ENCODE measurements around the gene SRSF3.
"Not testable (repeated sequence)": the region's sequence is repeated elsewhere in the genome, so short reads cannot be mapped to it uniquely, and the experiment has no call there.

Gene SRSF3

DNA sequence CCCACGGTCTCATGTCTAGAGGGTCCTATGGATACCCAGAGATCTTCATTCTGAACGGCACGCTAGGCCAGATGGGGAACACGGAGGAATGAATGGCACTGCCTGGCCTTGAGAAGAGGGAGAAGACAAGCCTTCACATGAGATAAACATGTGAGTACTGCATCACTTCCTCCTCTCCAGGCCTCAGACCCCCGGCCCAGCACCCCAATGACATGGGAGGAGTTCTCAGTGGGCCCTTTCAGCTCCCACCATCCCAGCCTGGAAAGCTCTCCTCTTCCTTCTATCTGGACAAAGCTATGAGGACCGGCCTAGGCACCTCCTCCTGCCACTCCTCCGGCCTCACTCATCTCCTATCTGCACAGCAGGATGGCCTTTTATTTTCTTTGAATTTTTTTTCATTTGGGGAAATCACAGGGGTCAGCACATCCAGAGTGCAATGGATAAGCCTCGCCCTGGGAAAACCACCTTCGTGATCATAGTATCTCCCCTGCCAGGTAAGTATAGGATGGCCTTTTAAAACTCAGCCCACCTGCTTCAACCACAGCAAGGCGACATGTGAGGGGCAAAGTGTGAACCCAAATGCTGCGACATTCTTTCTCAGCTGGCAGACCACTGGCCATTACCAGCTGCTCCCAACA, 45.1 kb downstream of the SRSF3 start:
- in situ Hi-C loops (cut with HindIII; ENCODE audit: low sequenced_read_pairs): no loop called here

DNA sequence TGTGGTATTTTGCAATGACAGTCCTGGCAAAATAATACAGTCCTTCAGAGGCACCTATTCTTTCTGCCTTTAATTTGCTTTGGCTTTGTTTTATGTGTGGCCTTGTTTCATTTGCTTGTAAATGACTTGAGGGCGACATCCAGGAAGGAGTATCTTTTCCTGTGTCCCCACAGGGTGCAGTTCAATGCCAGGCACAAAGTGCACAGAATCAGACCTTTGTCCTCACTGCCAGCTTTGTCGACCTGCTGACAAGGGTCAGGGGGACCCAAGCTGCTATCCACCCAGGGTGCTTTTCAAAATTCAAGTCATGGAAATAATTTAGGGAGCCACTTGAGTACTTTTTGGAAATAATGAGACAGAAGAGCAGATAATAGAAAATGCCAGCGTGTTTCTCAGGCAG, 47.4 kb downstream of the SRSF3 start:
- in situ Hi-C loops (cut with HindIII; ENCODE audit: low sequenced_read_pairs): no loop called here

DNA sequence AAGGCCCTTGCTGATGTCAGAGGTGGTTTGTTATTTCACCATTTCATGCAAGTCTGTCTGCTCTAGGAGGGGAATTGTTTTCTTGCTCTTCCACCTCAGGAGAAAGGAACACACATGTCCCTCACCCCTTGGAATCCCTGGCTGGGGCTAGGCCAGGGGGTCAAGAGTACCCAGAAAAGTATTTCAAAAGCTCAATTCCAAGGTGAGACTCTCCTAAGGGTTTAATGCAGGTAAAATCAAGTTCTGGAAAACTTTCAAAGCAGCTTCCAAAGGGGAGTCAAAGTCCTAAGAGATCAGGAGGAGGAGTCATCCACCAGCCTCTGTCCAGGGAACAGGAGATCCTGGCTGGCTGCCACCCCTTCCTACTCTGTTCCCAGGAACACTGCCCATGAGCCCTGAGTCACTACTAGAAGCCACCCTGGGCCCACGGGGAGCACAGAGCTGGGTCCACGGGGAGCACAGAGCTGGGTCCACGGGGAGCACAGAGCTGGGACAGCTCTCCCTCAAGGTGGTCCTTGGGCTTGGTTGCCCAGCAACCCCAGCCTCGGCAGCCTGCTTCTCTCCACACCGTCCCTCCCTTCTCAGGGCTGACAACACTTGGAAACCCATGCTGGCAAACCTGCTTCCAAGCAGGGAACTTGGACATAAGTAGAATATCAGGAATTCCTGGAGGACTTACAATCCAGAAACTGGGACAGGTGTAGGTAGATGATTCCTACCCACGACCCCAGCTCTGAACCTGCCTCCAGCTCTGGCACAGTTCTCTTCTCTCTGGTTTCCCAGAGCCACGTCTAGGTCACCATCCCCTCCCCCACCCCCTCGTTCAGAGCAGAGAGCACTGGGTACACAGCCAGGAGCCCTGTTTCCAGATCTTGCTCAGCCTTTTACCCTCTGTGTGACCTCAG, 49.0 kb downstream of the SRSF3 start:
- in situ Hi-C loops (cut with HindIII; ENCODE audit: low sequenced_read_pairs): no loop called here

DNA sequence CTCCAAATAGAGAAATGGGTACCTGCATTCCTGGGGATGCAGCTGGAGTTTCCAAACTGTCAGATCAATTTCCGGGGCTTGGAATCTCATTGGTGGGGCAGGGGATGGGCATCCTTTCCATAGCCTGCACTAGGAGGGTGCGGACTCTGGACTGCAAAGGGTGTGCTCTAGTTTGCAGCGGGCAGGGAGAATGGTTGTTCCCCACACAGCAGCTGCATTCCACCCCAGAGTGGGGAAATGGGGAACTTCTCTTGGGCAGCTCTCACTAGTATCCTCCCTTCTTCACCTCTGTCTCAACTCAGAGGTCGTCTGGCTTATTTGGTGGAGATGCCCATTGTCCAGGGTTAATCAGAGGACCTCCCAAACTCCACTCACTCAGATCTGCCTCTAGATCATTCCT, 49.8 kb downstream of the SRSF3 start:
- in situ Hi-C loops (cut with HindIII; ENCODE audit: low sequenced_read_pairs): no loop called here

DNA sequence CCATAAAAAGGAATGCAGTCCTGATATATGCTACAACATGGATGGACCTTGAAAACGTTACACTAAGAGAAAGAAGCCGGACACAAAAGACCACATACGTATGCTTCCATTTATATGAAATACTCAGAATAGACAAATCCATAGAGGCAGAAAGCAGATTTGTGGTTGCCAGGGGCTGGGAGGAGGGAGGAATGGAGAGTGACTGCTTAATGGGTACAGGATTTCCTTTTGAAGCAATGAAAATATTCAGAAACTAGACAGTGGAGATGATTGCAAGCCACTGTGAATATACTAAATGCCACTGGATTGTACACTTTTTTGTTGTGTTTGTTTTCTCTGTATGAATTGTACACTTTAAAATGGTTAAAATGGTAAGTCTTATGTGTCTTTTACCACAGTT, 54.9 kb downstream of the SRSF3 start:
- in situ Hi-C loops (cut with HindIII; ENCODE audit: low sequenced_read_pairs): no loop called here

DNA sequence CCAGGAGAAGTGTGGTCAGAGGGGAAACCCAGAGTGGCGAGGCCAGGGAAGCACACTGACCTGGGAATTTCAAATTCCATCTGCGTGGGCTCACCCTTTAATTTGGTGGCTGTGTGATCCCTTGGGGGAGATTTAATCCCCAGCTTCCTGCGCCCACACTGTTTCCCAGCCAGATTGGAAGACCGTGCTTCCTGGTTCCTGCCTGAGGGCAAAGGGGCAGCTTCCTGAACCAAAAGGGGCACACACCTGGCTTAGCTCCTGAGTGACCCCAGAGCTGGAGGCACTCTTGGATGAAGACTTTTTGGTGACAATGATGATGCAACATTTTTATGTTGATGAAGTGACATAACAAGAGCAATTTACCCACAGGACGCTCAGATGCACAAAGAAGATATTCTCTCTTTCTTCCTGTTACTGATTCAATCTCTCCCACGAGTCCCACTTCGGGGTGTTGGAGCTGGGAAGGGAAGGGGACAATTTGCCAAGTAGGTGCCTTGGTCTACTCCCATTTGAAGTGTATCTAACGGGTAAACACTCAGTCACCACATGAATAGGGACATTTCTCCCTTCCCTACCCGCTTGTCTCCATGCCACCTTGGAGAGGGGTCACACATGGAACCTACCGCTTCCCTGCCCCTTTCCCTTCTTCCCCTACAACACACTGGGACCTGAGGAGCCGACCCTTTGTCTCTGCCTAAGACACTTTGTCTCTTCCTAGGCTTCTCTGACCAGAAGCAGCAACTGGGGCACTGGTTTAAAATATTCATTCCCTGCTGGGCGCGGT, 55.7 kb downstream of the SRSF3 start:
- in situ Hi-C loops (cut with HindIII; ENCODE audit: low sequenced_read_pairs): no loop called here

DNA sequence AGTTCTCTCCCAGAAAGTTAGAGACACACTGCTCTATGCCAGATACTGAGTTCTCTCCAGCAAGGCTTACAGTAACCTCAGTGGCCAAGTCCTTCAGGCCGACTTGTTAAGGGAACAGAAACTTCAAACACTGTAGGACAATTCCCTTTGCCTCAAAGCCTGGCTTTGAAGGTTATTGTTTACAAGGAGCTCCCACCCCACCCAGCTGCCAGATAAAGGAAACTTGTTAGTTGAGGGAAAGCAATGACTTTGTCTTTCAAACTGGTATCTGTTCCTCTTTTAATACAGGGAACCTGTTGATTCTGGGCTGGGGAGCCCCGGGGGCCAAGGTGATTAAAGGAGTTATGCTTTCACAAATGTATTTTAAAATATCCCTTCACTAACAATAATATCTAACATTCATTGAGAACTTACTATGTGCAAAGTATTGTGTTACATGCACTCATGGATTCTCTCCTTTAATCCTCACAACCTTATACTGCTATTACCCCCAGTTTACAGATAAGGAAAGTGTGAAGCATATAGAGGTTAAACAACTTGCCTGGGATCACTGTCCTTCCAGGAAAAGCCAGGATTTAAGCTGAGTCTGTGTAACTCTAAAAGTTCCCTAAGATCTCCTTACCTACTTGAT, 56.8 kb downstream of the SRSF3 start:
- in situ Hi-C loops (cut with HindIII; ENCODE audit: low sequenced_read_pairs): no loop called here

DNA sequence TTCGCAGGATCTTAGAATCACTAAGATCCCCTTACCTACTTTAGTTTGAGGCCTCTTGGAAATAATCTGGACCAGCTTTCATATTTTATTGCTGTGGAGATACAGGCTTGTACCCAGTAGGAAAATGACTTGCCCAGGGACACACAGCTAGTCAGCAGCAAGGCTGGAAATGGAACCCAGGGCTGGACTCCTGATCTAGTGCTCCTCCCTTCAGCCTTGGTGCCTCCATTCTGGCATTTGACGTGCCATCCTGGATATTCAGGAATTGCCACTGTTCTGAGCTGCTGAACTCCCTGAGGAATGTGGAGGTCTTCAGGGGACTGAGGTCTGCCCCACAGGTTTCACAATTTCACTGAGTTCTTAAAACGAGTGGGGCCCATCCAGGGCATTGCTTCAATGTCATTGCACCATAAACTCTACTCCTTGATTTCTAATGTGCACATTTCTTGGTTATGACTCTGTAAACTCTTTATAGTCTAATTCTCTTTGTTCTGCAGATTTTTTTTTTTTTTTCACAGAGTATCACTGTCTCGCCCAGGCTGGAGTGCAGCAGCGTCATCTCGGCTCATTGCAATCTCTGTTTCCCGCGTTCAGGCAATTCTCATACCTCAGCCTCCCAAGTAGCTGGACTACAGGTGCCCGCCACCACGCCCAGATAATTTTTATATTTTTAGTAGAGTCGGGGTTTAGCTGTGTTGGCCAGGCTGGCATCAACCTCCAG, 57.7 kb downstream of the SRSF3 start:
- in situ Hi-C loops (cut with HindIII; ENCODE audit: low sequenced_read_pairs): no loop called here

DNA sequence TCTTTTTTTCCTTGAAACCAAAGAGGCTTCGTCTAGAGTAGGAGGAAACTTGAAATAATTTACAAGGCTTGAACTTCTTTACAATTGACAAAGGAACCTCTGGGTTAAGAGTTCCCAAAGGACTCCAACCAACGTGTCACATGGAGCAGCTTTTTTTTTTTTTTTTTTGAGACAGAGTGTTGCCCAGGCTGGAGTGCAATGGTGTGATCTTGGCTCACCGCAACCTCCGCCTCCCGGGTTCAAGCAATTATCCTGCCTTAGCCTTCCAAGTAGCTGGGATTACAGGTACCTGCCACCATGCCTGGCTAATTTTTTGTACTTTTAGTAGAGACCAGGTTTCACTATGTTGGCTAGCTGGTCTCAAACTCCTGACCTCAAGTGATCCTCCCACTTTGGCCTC, 60.3 kb downstream of the SRSF3 start:
- in situ Hi-C loops (cut with HindIII; ENCODE audit: low sequenced_read_pairs): not testable (repeated sequence)

All from endothelial cell of hepatic sinusoid (primary cell).